HL-60/S4 (cell line): ENCODE data around the gene SH3PXD2B.

Source experiments
- in situ Hi-C: fragments of 300-500 bp; cut with MboI; formaldehyde crosslinking; loops from 2 replicates; pipeline ENCODE4 v1.14.3; 2022; ENCODE audit warnings: low sequenced_read_pairs

The SH3PXD2B gene

DNA sequence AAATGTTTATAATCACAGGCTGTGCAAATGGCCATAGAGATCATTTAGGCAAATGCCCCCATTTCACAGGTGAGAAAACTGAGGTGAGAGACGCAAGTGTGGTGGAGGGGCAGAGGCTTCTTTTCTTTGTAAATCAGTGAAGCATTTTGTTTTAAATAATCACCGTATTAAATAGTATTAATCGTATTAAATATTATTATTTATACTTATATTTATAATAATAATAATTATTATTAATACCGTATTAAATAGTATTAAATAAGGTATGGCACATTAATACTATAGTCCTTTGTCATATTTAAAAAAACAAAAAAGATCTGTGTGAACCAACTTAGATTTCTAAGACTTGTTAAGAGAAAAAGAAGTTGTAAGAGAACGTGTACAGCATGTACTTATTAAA, 32.6 kb upstream of the SH3PXD2B start:
- in situ Hi-C loops = loop anchor here (25.0 kb wide), 1 partner anchor 450 kb away; no protein-coding TSS in a partner anchor

DNA sequence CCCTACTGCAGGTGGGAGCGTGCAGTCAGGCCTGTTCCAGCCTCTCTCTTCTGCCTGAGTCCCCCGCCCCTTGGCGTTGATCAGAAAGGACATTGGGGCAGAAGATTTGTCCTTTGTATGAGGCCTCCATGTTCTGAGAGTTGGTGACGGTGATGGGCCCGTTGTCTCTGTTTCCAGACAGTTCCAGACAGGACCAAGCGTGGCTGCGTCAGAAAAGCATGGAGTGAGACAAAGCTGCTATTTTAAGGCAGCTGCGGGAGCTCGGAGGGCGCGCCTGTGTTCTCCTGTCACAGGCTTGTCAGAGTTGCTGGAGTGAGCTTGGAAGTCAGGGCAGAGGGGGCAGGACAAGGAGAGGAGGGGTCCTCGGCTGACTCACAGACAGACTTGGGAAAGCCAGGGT, 32.1 kb upstream of the SH3PXD2B start:
- in situ Hi-C loops = loop anchor here (25.0 kb wide), 1 partner anchor 451 kb away; no protein-coding TSS in a partner anchor

DNA sequence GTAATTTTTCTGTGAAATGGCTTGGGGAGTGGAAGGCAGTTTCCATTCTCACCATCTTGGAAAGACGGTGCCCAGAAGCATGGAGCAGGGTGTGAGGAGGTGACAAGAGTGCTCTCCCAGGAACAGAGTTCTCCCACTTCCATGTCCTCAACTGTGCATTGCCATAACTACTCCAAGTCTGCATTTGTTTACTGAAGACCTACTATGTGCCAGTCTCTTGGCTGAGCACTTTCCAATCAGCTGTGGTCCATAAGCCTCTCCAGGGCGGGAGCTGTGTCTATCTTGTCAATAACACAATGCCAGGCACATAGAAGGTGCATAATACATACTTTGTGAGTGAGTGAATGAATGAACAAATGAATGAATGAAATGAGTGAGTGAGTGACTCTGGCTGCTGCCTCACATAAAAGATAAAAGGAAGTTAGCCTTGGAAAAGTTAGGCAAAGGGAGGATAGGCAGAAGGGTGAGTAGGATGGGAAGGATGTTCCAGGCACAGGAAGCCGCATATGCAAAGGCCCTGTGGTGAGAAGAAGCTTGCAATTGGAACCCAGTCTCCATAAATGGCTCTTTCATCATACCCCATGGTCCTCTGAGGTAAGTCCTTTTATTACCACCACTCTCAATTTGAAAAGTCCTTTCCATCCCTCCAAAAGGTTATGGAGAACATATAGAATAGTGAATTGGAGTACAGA, 31.3 kb upstream of the SH3PXD2B start:
- in situ Hi-C loops = loop anchor here (25.0 kb wide), 1 partner anchor 452 kb away; no protein-coding TSS in a partner anchor

- in situ Hi-C loops = loop anchor here (25.0 kb wide), 1 partner anchor 453 kb away; no protein-coding TSS in a partner anchor
Observed at GRCh38 chr5:172484664-172485063, 30.3 kb upstream of the SH3PXD2B start.

DNA sequence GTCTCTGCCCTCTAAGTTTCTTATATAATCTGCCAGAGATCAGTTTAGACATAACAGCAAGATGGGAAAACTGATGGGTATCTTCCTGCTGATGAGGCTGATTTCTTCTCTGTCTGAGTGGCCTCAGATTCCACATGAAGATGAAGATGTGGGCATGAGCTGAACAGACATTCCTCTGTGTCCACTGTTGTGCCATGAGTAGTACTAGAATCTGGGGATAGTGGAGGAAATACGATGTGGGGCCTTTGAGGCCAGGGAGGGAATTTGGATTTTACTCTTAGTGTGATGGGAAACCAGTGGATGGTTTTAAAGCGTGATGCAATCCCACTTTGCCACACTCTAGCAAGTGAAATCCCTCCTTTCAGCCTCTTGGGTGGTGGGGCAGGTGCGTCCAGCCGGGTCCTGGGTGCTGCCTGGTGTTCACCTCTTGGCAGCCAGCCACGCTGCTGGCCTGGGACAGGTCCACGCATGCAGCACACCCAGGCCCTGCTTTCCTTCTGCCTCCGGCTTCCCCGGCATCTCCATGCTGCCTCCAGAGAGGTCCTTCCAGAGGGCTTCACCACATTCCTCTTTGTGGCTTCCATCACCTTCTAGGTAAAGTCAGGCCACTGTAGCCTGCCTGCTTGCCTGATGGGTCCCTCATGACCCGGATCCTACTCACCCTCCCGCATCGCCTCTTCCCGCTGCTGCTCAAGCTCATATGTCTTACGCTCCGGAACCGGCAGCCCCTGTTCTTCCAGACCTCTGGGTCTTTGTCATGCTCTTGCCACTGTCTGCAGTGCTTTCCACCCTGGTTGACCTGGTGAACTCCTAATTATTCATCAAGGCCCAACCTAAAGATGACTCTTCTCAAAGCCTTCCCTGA, 28.1 kb upstream of the SH3PXD2B start:
- in situ Hi-C loops = loop anchor here (25.0 kb wide), 1 partner anchor 455 kb away; no protein-coding TSS in a partner anchor

DNA sequence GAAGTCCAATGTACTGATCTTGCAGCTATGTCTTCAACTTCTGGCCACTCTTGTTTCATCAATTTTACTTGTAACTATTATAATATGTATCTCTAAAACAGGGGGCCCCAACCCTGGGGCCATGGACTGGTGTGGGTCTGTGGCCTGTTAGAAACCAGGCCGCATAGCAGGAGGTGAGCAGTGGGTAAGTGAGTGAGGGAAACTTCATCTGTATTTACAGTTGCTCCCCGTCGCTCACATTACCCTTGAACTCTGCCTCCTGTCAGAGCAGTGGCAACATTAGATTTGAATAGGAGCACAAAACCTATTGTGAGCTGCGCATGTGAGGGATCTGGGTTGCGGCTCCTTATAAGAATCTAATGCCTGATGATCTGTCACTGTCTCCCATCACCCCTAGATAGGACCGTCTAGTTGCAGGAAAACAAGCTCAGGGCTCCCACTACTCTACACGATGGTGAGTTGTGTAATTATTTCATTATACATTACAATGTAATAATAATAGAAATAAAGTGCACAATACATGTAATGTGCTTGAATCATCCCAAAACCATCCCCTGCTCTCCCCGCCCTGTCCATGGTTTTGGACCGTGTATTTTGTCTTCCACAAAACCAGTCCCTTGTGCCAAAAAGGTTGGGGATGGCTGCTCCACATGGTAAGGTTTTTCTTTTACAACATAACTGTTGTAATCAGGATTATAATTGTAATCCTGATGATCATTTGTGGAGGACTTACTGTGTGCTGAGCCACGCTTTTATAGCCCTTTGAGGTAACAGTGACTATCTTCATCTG, 26.9 kb upstream of the SH3PXD2B start:
- in situ Hi-C loops = loop anchor here (25.0 kb wide), 1 partner anchor 456 kb away; no protein-coding TSS in a partner anchor

- in situ Hi-C loops = loop anchor here (5.0 to 25.0 kb wide), 2 partner anchors 223 to 458 kb away; no protein-coding TSS in a partner anchor
Observed at GRCh38 chr5:172479784-172480115, 25.4 kb upstream of the SH3PXD2B start.

DNA sequence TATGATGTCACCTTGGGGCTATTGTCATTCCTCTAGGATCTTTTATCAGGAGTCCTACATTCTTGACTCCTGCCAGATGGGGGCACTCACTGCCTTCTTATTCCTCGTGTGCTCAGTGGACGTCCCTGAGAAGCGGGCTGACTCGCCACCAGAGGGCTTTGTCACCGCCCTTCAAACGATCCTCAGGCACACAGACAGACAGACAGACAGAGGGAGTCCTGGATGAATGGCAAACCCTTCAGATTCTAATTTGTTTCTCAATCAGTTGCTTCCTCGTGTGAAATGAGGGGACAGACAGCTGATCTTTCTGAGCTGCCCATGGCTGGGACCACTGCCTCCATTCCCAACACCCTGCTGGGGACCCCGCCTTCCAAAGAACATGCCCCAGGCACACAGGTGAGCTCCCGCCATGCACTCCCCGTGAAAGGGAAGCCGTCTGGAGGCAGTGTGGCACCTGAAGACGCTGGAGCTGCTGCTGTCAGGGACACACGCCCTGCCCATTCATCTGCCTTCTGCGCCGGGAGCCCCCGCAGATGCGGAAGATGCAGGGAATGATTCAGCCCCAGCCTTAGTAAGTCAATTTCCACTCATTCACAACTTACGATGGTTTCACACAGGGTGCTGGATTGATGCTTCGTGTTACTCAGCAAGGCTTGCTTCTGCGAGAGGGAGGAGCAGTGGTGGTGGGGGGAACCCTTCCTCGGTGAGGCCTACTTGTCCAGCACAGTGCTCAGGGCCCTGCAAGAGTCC, 24.9 kb upstream of the SH3PXD2B start:
- in situ Hi-C loops = loop anchor here (5.0 to 25.0 kb wide), 2 partner anchors 223 to 458 kb away; no protein-coding TSS in a partner anchor

DNA sequence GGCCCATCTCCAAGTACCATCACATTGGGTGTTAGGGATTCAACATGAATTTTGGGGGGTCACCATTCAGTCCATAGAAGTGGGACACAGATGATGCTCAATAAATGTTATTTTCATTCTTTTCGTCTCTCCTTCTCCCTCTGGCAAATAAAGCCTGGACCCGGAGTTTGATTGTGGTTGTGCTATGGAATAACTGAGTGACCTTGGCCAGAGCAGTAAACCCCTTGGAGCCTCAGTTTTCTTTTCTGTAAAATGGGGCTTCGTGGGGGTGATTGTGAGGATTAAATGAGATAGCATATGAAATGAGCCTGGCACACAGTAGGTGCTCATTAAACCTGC, 24.3 kb upstream of the SH3PXD2B start:
- in situ Hi-C loops = loop anchor here (5.0 to 25.0 kb wide), 2 partner anchors 224 to 459 kb away; no protein-coding TSS in a partner anchor

DNA sequence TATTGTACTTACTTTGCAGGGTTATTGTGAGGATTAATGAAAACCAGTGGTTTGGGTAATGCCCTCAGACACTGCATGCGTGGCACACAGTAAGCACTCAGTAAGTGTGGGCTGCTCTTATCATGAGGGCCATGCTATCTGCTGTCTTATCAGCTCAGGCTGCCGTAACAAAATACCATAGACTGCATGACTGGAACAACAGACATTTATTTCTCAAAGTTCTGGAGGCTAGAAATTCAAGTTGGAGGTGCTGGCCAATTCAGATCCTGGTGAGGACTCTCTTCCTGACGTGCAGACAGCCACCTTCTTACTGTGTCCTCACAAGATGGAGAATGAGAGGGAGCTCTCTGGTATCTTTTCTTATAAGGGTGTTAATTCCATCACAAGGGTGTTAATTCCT, 23.9 kb upstream of the SH3PXD2B start:
- in situ Hi-C loops = loop anchor here (5.0 to 25.0 kb wide), 2 partner anchors 224 to 459 kb away; no protein-coding TSS in a partner anchor

GRCh38 chr5:172477466-172477865, 23.1 kb upstream of the SH3PXD2B start:
- in situ Hi-C loops = loop anchor here (5.0 to 25.0 kb wide), 2 partner anchors 225 to 460 kb away; no protein-coding TSS in a partner anchor

- in situ Hi-C loops = no loop called here
Observed at GRCh38 chr5:172474293-172474692, 20.0 kb upstream of the SH3PXD2B start.

DNA sequence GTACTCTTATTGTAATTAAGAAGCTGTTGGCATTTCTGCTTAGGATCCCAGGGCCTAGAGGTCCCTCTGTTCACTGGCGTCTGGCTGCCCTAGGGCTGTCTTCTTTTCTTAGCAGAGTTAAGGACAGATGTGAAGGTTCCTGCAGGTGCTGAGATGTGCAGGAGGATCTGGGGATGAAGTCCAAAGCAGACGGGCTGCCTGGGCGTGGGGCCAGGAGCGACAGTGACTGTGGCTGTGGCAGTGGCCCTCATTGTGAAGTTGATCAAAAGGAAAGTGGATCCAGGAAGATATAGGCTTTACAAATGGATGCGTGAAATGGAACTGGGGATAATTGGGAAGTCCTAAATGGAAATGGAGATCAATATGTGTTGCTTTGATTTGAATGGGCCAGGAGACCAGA, 19.1 kb upstream of the SH3PXD2B start:
- in situ Hi-C loops = no loop called here

DNA sequence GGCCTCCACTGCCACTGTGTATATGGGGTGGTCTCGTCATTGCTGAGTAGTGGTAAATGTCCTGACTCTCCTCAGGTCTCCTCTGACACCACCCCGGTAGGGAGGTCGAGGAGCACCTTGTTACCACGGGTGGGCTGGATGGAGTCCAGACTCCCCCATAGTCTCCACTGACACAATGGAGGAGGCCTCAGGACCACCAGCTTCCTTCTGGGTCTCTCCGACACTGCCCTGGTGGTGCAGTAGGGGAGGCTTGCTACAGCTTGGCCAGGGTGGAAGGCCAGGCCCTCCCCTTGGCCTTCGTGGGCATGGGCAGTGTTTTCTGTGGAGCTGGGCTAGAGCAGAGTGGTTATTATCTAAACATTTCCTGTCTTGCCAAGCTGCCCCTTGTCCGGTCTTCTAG, 15.4 kb upstream of the SH3PXD2B start:
- in situ Hi-C loops = no loop called here

DNA sequence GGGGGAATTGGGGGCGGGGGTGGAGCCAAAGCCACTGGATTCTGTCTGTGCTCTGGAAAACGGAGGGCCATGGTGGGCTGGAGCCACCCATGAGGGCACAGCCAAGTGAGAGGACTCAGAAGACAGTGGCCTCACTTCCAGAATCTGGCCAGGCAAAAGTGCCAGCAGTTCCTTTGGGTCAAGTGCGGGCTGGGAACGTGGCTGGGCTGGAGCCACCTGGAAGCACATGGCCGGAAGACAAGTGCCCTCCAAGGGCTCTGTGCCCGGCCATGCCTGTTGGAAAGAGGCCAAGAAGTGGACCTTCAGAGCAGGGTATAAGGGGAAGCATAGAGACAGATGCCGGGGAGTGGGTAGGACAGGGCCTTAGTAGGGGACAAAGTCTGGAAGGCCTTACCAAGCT, 11.7 kb upstream of the SH3PXD2B start:
- in situ Hi-C loops = no loop called here

- in situ Hi-C loops = no loop called here
Observed at GRCh38 chr5:172463031-172463430, 8.7 kb upstream of the SH3PXD2B start.

DNA sequence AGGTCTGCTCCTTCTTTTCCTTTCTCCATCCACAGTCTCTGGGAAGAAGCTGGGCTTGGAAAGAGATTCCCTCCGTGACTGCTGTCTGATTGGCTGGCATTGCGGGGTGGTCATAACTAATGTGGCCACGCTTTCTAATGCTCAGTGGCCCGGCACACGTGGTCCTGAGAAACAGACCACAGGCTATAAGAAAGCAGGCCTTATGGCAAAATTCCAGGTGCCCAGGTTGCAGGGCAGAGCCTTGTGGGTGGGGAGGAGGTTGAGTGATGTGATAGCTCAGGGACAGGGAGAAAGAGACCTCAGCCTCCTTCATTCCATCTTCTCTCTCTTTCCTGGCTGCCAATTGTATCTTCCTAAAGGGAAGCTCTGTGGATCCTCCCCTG, 5.4 kb upstream of the SH3PXD2B start:
- in situ Hi-C loops = no loop called here

DNA sequence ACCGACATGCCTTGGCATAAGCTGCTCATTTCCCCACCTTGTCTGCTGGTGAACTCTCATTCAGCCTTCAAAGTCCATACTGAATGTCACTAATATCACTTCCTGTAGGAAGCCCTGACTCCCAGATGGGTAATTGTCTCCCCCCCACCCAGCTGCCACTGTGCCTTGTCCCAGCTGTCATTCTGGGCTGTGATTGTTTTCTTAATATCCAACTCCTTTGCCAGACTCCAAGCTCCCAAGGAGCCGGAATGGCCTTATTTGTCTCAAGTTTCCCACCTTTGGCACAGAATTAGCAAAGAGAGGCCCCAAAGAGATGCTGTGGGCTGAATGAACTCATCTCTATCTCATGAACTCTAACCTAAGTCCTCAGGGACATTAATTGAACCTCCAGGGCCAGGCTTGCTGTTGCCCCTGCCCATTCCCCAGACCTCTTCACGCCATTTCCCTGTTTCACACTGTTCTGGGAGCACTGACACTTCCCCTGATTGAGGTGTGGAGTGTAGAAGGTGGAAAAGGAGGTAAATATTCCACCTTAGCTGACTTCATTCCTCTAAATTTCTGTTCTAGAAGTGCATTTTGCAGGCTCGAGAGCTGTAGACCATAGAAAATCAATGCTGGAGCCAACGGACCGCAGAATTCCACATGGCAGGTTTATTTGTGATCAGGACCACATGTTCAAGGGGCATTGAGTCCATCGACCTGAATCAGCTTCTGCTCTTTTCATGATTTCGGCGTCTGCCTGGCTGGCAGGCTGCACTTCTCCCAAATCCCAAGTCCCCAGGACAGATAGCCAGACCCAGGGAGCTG, 4.9 kb upstream of the SH3PXD2B start:
- in situ Hi-C loops = no loop called here

DNA sequence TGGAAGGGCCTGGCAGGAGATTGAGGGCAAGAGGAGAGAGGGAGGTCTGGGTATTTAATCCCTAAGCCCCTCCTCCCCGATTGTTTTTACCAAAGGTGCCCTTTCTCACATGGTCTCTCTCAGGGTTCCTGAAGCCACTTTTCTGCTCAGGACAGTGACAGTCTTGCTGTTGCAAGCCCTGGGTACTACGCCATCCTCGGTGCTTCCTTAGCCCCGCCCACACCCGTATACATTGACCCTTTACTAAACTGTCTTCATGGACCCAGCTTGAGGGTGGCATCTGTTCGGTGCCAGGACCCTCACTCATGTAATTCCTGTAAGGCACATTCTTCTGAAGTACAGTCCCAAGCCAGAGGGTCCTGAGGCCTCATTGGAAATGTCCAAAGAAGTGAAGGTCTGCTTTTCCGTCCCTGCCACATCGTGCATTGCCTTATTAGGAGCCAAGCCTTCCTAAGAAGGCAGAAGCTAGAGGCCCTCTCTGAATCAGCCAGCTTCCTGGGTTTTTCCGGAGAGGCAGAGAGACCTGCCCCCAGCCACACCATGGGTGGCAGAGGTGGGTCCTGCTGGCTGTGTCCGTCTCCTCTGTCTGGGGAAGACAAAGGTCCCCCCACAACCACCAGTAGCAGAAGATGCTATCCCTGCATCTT, 1.9 kb upstream of the SH3PXD2B start:
- in situ Hi-C loops = no loop called here
